Calu3 (cell line): Measurements from ENCODE around the gene MRPL44. TPM values are rescaled to one million over a fixed set of nuclear protein-coding genes. Genes with fewer than 3 reads are reported as not detected.

Experiments
- BruUV-seq: library from RNA; stranded (reverse); fragments of 400-500 nt; replicated peaks from 2 replicates; lab custom pipeline; 2021; lab: Mats Ljungman, UMichigan
- CTCF ChIA-PET: fragments of 300-600 bp; sonication (Branson Sonifier 250); formaldehyde crosslinking; loops from one replicate; lab custom pipeline; 2022; ENCODE audit warnings: antibody characterized with exemption; lab: Charles Lee
- DNase-seq: peaks from one replicate; pipeline ENCODE4 v3.0.0; 2022
- H3K27ac Mint-ChIP-seq: one replicate; pipeline ENCODE4 v1.8.0; 2022; ENCODE audit warnings: mixed read lengths; ENCODE audit not compliant: unreplicated experiment
- H3K27me3 Mint-ChIP-seq: one replicate; pipeline ENCODE4 v1.8.0; 2022; ENCODE audit warnings: mixed read lengths; ENCODE audit not compliant: unreplicated experiment
- H3K36me3 Mint-ChIP-seq: one replicate; pipeline ENCODE4 v1.8.0; 2022; ENCODE audit warnings: mild to moderate bottlenecking, moderate library complexity, mixed read lengths; ENCODE audit not compliant: insufficient read depth, unreplicated experiment
- H3K4me1 Mint-ChIP-seq: one replicate; pipeline ENCODE4 v1.8.0; 2022; ENCODE audit warnings: mild to moderate bottlenecking, low read depth, mixed read lengths; ENCODE audit not compliant: unreplicated experiment
- H3K4me3 Mint-ChIP-seq: one replicate; pipeline ENCODE4 v1.8.0; 2022; ENCODE audit warnings: mild to moderate bottlenecking, low read depth, moderate library complexity, mixed read lengths; ENCODE audit not compliant: unreplicated experiment
- H3K9me3 Mint-ChIP-seq: one replicate; pipeline ENCODE4 v1.8.0; 2022; ENCODE audit warnings: low read depth, mixed read lengths; ENCODE audit not compliant: unreplicated experiment
- CTCF ChIP-seq: fragments of 200-600 bp; IDR thresholded peaks from one replicate; pipeline ENCODE4 v1.8.0; 2022; ENCODE audit warnings: antibody characterized with exemption; ENCODE audit not compliant: unreplicated experiment
- intact Hi-C: fragments of 100-400 bp; cut with micrococcal nuclease; formaldehyde crosslinking; loops from one replicate; pipeline ENCODE4 v1.10.0; 2022; ENCODE audit not compliant: unreplicated experiment
- total RNA-seq: library from RNA; stranded (reverse); gene quantifications from 2 replicates; pipeline ENCODE4 v1.2.3, GENCODE V29; 2022

The MRPL44 gene
- total RNA-seq, 1 experiment from 2014 or later, result 32.7 TPM

GRCh38 chr2:223969856-223970255, 12.6 kb downstream of the MRPL44 start:
- no peaks in the 10 kb centered on the region for H3K9me3 Mint-ChIP-seq
- no peaks in the 10 kb centered on the region for H3K4me1 Mint-ChIP-seq
- no peak overlapping the region for H3K27ac Mint-ChIP-seq
- intact Hi-C loops, result loop anchor here (1.0 to 10.0 kb wide), 3 partner anchors 314 to 675 kb away; no protein-coding TSS in a partner anchor
- peaks cover 16% of the 10 kb centered on the region for H3K36me3 Mint-ChIP-seq
- no peak for DNase-seq
- H3K27me3 Mint-ChIP-seq, result no peaks in the 10 kb centered on the region
- BruUV-seq, result no TSS peak
- CTCF ChIA-PET, result interaction anchor here (0.6 to 2.6 kb wide), 7 partner anchors 9 to 390 kb away, joined by 3 to 35 read pairs (median 5); no protein-coding TSS in a partner anchor
- H3K4me3 Mint-ChIP-seq, result no peak overlapping the region
- TF ChIP-seq CTCF, result no peak

GRCh38 chr2:223970343-223971128, 13.3 kb downstream of the MRPL44 start:
- H3K9me3 Mint-ChIP-seq, result no peaks in the 10 kb centered on the region
- H3K4me3 Mint-ChIP-seq, result no peak overlapping the region
- no peaks in the 10 kb centered on the region for H3K27me3 Mint-ChIP-seq
- intact Hi-C loops, result loop anchor here (1.0 to 10.0 kb wide), 3 partner anchors 314 to 674 kb away; no protein-coding TSS in a partner anchor
- TF ChIP-seq CTCF, result peak; percentile 73
- CTCF ChIA-PET, result interaction anchor here (0.6 to 2.6 kb wide), 11 partner anchors 10 to 479 kb away, joined by 3 to 35 read pairs (median 4); no protein-coding TSS in a partner anchor
- peaks cover 16% of the 10 kb centered on the region for H3K36me3 Mint-ChIP-seq
- no peaks in the 10 kb centered on the region for H3K4me1 Mint-ChIP-seq
- no peak overlapping the region for H3K27ac Mint-ChIP-seq
- BruUV-seq, result no TSS peak
- DNase-seq, result peak; percentile 62

GRCh38 chr2:223971731-223972130, 14.5 kb downstream of the MRPL44 start:
- no TSS peak for BruUV-seq
- DNase-seq, result no peak
- TF ChIP-seq CTCF, result no peak
- no peak overlapping the region for H3K27ac Mint-ChIP-seq
- H3K4me1 Mint-ChIP-seq, result no peaks in the 10 kb centered on the region
- no peaks in the 10 kb centered on the region for H3K9me3 Mint-ChIP-seq
- CTCF ChIA-PET, result no interaction called here
- H3K36me3 Mint-ChIP-seq, result peaks cover 7% of the 10 kb centered on the region
- H3K4me3 Mint-ChIP-seq, result no peak overlapping the region
- intact Hi-C loops, result loop anchor here (5.0 to 10.0 kb wide), 2 partner anchors 396 to 673 kb away; no protein-coding TSS in a partner anchor
- no peaks in the 10 kb centered on the region for H3K27me3 Mint-ChIP-seq

DNA sequence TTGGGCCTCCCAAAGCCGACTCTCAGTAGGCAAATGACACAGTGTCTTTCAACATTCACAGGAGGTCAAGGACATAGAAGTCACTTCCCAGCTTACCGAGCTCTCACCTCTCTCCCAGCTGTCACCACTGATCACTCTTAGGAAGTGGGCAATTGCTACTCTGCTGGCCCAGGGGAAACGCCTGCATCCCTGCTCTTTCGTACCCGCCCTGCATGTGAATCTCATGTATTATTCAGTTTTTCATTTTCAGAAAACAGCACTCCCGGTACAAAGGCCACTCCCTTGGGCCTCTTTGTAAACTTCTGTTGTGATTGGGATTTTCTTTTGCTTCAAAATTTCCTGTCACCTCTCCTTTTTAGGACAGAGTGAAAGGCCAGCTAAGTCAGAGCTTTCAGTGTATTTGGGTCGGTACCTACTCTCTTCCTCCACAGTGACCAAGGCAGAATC, 15.4 kb downstream of the MRPL44 start:
- BruUV-seq, result no TSS peak
- TF ChIP-seq CTCF, result no peak
- H3K4me3 Mint-ChIP-seq, result no peak overlapping the region
- no peak overlapping the region for H3K27ac Mint-ChIP-seq
- no peaks in the 10 kb centered on the region for H3K36me3 Mint-ChIP-seq
- intact Hi-C loops, result loop anchor here (5.0 to 10.0 kb wide), 2 partner anchors 395 to 672 kb away; no protein-coding TSS in a partner anchor
- no peaks in the 10 kb centered on the region for H3K27me3 Mint-ChIP-seq
- CTCF ChIA-PET, result no interaction called here
- no peak for DNase-seq
- H3K9me3 Mint-ChIP-seq, result no peaks in the 10 kb centered on the region
- H3K4me1 Mint-ChIP-seq, result no peaks in the 10 kb centered on the region
